Breast epithelium (tissue), 4 donors: Measurements from ENCODE around the gene ARFGAP3. TPM values are rescaled to one million over a fixed set of nuclear protein-coding genes. Genes with fewer than 3 reads are reported as not detected.

Experiments used
- DNase-seq, 2 donors: peaks; one replicate each; pipeline ENCODE4 v3.0.0-alpha.2; 2019; ENCODE audit warnings: low spot score in 2 of 2
- H3K27ac ChIP-seq, 2 donors: fragments of 200-600 bp; sonication (generic) in 1 of 2; one replicate each; pipeline ENCODE4 v1.5.1; 2016 to 2019; ENCODE audit warnings: mild to moderate bottlenecking in 1 of 2
- H3K27me3 ChIP-seq, 2 donors: fragments of 200-600 bp; sonication (generic) in 1 of 2; one replicate each; pipeline versions ENCODE4 v1.5.1 to v1.6.0; 2017 to 2019; ENCODE audit warnings: control low read depth in 1 of 2, mild to moderate bottlenecking in 1 of 2
- H3K36me3 ChIP-seq: fragments of 200-600 bp; one replicate; pipeline ENCODE4 v1.5.1; 2019
- H3K4me1 ChIP-seq, 2 donors: fragments of 200-600 bp; sonication (generic); one replicate each; pipeline ENCODE4 v1.5.1; 2016 to 2019; ENCODE audit warnings: control low read depth in 1 of 2
- H3K4me3 ChIP-seq, 3 donors: fragments of 200-600 bp; sonication (generic); 1 replicate in 2 of 3; 2 replicates in 1 of 3; pipeline ENCODE4 v1.5.1; 2016 to 2019; ENCODE audit warnings: mild to moderate bottlenecking in 3 of 3, moderate library complexity in 2 of 3
- H3K9me3 ChIP-seq, 2 donors: fragments of 200-600 bp; sonication (generic) in 1 of 2; one replicate each; pipeline ENCODE4 v1.5.1; 2016 to 2019; ENCODE audit warnings: control low read depth in 1 of 2
- CTCF ChIP-seq, 3 donors: fragments of 450-650 bp; IDR thresholded peaks; one replicate each; pipeline ENCODE4 v1.5.1; 2016 to 2017; ENCODE audit warnings: antibody characterized with exemption in 3 of 3, mild to moderate bottlenecking in 3 of 3, moderate library complexity in 3 of 3
- POLR2A ChIP-seq: fragments of 450-650 bp; IDR thresholded peaks from one replicate; pipeline ENCODE4 v1.6.1; 2016; ENCODE audit warnings: antibody characterized with exemption, mild to moderate bottlenecking, moderate library complexity
- POLR2AphosphoS5 ChIP-seq, 3 donors: sonication (generic); formaldehyde crosslinking; IDR thresholded peaks; one replicate each; pipeline ENCODE4 v1.6.1; 2017; ENCODE audit warnings: antibody characterized with exemption in 3 of 3
- intact Hi-C: fragments of 100-400 bp; cut with DNase I; formaldehyde crosslinking; loops from one replicate; pipeline ENCODE4 v1.15.1; 2023; ENCODE audit warnings: low total_unique reads
- total RNA-seq, 3 donors: library from RNA; depleted of rRNA; stranded (reverse); fragments of >200 nt; gene quantifications; one replicate each; pipeline ENCODE4 v1.1.0, GENCODE V29; 2016

ARFGAP3 gene
- total RNA-seq, 3 donors from 2014 or later, result 51.2 to 90.7 (median 70.8) TPM

- DNase-seq, result no peak
- intact Hi-C loops, result no loop called here
- Histone ChIP-seq H3K27ac (peak overlapping the region in 1 of 2 donors; percentile 12), H3K4me3 (no peak overlapping the region), H3K27me3 (no peaks in the 10 kb centered on the region), H3K9me3 (no peaks in the 10 kb centered on the region), H3K4me1 (no peaks in the 10 kb centered on the region), H3K36me3 (no peaks in the 10 kb centered on the region)
- no peak for TF ChIP-seq POLR2AphosphoS5 (IDR thresholded peaks at IDR 0.05)
- no peak for TF ChIP-seq POLR2A
- TF ChIP-seq CTCF (IDR thresholded peaks at IDR 0.05), result no peak
Observed at GRCh38 chr22:42768385-42769035, 88.6 kb downstream of the ARFGAP3 start.

- Histone ChIP-seq H3K27me3 (no peaks in the 10 kb centered on the region), H3K9me3 (no peaks in the 10 kb centered on the region), H3K4me1 (no peaks in the 10 kb centered on the region), H3K36me3 (no peaks in the 10 kb centered on the region), H3K4me3 (no peak overlapping the region), H3K27ac (no peak overlapping the region)
- intact Hi-C loops, result no loop called here
- TF ChIP-seq POLR2AphosphoS5 (IDR thresholded peaks at IDR 0.05) (no peak), CTCF (IDR thresholded peaks at IDR 0.05) (no peak), POLR2A (no peak)
- DNase-seq, result no peak
Observed at GRCh38 chr22:42766860-42767259, 90.2 kb downstream of the ARFGAP3 start.

- no peaks in the 10 kb centered on the region for H3K27me3 ChIP-seq
- no peak for DNase-seq
- intact Hi-C loops, result no loop called here
- no peak overlapping the region for H3K4me3 ChIP-seq
- H3K4me1 ChIP-seq, result no peaks in the 10 kb centered on the region
- H3K9me3 ChIP-seq, result no peaks in the 10 kb centered on the region
- H3K36me3 ChIP-seq, result no peaks in the 10 kb centered on the region
- H3K27ac ChIP-seq, result no peak overlapping the region
- no peak for TF ChIP-seq CTCF (IDR thresholded peaks at IDR 0.05)
- no peak for TF ChIP-seq POLR2A
- no peak for TF ChIP-seq POLR2AphosphoS5 (IDR thresholded peaks at IDR 0.05)
Observed at GRCh38 chr22:42764895-42765363, 92.1 kb downstream of the ARFGAP3 start.

GRCh38 chr22:42763965-42764480 lies 93.0 kb downstream of the ARFGAP3 start:
- H3K9me3 ChIP-seq, result no peaks in the 10 kb centered on the region
- H3K27me3 ChIP-seq, result no peaks in the 10 kb centered on the region
- intact Hi-C loops, result no loop called here
- no peak for TF ChIP-seq CTCF (IDR thresholded peaks at IDR 0.05)
- TF ChIP-seq POLR2A, result no peak
- no peak for TF ChIP-seq POLR2AphosphoS5 (IDR thresholded peaks at IDR 0.05)
- no peak overlapping the region for H3K27ac ChIP-seq
- DNase-seq, result no peak
- no peaks in the 10 kb centered on the region for H3K4me1 ChIP-seq
- no peak overlapping the region for H3K4me3 ChIP-seq
- no peaks in the 10 kb centered on the region for H3K36me3 ChIP-seq

GRCh38 chr22:42760806-42761565 lies 96.1 kb downstream of the ARFGAP3 start:
- H3K4me3 ChIP-seq, result no peak overlapping the region
- no peak for DNase-seq
- intact Hi-C loops, result no loop called here
- no peaks in the 10 kb centered on the region for H3K36me3 ChIP-seq
- H3K27ac ChIP-seq, result no peak overlapping the region
- H3K9me3 ChIP-seq, result no peaks in the 10 kb centered on the region
- no peaks in the 10 kb centered on the region for H3K27me3 ChIP-seq
- H3K4me1 ChIP-seq, result no peaks in the 10 kb centered on the region
- TF ChIP-seq CTCF (IDR thresholded peaks at IDR 0.05) (no peak), POLR2A (no peak), POLR2AphosphoS5 (IDR thresholded peaks at IDR 0.05) (no peak)
